GM12878 (cell line): ENCODE measurements around the gene TXLNB.

Source experiments
- ATF7 ChIP-seq: fragments of 450-650 bp; IDR thresholded peaks from 2 replicates; pipeline ENCODE4 v1.6.1; 2016; ENCODE audit warnings: low read depth, mild to moderate bottlenecking
- BACH1 ChIP-seq: fragments of 450-650 bp; IDR thresholded peaks from 2 replicates; pipeline ENCODE4 v1.6.1; 2017; ENCODE audit warnings: mild to moderate bottlenecking, borderline replicate concordance
- BCL3 ChIP-seq: IDR thresholded peaks from 2 replicates; pipeline ENCODE4 v1.6.1; 2011; ENCODE audit warnings: borderline replicate concordance, low read depth, mild to moderate bottlenecking, moderate library complexity, low read length; ENCODE audit not compliant: insufficient read depth, poor library complexity, severe bottlenecking
- E4F1 ChIP-seq: fragments of 450-650 bp; IDR thresholded peaks from 2 replicates; pipeline ENCODE4 v1.6.1; 2018; ENCODE audit warnings: borderline replicate concordance, mild to moderate bottlenecking; ENCODE audit not compliant: partially characterized antibody
- MTA2 ChIP-seq: fragments of 450-650 bp; IDR thresholded peaks from 2 replicates; pipeline ENCODE4 v1.6.1; 2016; ENCODE audit warnings: low read depth, mild to moderate bottlenecking, moderate library complexity
- NFIC ChIP-seq: IDR thresholded peaks from 2 replicates; pipeline ENCODE4 v1.6.1; 2012; ENCODE audit warnings: low read depth, mild to moderate bottlenecking, inconsistent platforms, low read length, moderate library complexity
- NRF1 ChIP-seq: conservative IDR thresholded peaks from 2 replicates; pipeline ENCODE4 v1.6.1; 2011; ENCODE audit warnings: mild to moderate bottlenecking, low read depth, low read length, improper control_type of control experiment
- POLR2A ChIP-seq: IDR thresholded peaks from 2 replicates; pipeline ENCODE4 v1.6.1; 2011; ENCODE audit warnings: low read depth, mild to moderate bottlenecking, low read length
- SMAD5 ChIP-seq: IDR thresholded peaks from 2 replicates; pipeline ENCODE4 v1.6.1; 2016; ENCODE audit warnings: antibody characterized with exemption, low read depth
- SP1 ChIP-seq: IDR thresholded peaks from one replicate; pipeline ENCODE4 v1.6.1; 2011; ENCODE audit warnings: low read depth, low read length
- SUPT20H ChIP-seq: IDR thresholded peaks from 2 replicates; pipeline ENCODE4 v1.6.1; 2011; ENCODE audit warnings: low read depth, mild to moderate bottlenecking, low read length, moderate library complexity, borderline replicate concordance; ENCODE audit not compliant: control insufficient read depth
- TARDBP ChIP-seq: IDR thresholded peaks from 2 replicates; pipeline ENCODE4 v1.6.1; 2016; ENCODE audit warnings: borderline replicate concordance
- ZSCAN29 ChIP-seq: fragments of 450-650 bp; IDR thresholded peaks from 2 replicates; pipeline ENCODE4 v1.6.1; 2017; ENCODE audit warnings: mild to moderate bottlenecking, moderate library complexity
- TF ChIP-seq, protein P1 (sequence below), 3 experiments: IDR thresholded peaks in 2 of 3; conservative IDR thresholded peaks in 1 of 3; 2 replicates each; pipeline ENCODE4 v1.5.1; 2011; ENCODE audit warnings: low read depth in 3 of 3, low read length in 3 of 3, mild to moderate bottlenecking in 3 of 3, control low read depth in 2 of 3, moderate library complexity in 2 of 3, inconsistent platforms in 1 of 3, mixed read lengths in 1 of 3; ENCODE audit not compliant: control insufficient read depth in 2 of 3, insufficient read depth in 1 of 3; ENCODE audit errors: extremely low read depth in 1 of 3

DNA sequence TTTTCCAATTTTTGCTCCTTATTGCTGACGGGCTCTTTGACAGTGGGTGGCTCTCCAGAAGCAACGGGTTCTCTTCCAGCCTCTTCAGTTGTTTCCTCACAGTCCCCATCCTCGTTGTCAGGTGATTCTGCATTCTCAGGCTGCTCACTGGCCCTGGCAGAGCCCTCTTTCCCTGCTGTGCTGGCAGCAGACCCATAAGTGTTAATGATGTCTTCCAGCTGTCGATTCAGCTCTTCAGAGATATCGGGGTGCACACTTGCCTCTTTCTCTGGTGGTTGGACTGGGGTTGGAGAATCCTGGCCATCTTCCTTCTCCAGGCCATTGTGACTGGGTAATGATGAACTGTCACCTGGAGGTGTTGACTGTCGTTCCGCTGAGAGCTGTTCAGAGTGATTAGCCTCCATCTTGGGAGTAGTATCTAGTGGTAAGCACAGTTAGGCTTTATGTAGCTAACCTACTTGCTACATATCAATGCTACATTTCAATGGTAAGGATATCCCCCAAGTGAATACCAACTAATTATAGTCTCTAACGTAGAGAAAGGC, 3.2 kb downstream of the TXLNB start:
- TF ChIP-seq SP1 (no peak), E4F1 (no peak), POLR2A (no peak), ZSCAN29 (no peak), NFIC (no peak), MTA2 (no peak), NRF1 (no peak), TARDBP (no peak), SMAD5 (no peak), BACH1 (no peak), SUPT20H (no peak), ATF7 (no peak), BCL3 (no peak)
- TF ChIP-seq, protein P1, sequence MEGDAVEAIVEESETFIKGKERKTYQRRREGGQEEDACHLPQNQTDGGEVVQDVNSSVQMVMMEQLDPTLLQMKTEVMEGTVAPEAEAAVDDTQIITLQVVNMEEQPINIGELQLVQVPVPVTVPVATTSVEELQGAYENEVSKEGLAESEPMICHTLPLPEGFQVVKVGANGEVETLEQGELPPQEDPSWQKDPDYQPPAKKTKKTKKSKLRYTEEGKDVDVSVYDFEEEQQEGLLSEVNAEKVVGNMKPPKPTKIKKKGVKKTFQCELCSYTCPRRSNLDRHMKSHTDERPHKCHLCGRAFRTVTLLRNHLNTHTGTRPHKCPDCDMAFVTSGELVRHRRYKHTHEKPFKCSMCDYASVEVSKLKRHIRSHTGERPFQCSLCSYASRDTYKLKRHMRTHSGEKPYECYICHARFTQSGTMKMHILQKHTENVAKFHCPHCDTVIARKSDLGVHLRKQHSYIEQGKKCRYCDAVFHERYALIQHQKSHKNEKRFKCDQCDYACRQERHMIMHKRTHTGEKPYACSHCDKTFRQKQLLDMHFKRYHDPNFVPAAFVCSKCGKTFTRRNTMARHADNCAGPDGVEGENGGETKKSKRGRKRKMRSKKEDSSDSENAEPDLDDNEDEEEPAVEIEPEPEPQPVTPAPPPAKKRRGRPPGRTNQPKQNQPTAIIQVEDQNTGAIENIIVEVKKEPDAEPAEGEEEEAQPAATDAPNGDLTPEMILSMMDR (IDR thresholded peaks at IDR 0.05 in 2 of 3, conservative IDR thresholded peaks at IDR 0.05 in 1 of 3; ENCODE audit: control insufficient read depth in 2 of 3, extremely low read depth in 1 of 3, insufficient read depth in 1 of 3, low read depth in 3 of 3, low read length in 3 of 3) = no peak
